CD4-positive, alpha-beta T cell (primary cell): ENCODE data around the gene RPTOR. TPM values are rescaled to one million over a fixed set of nuclear protein-coding genes. Genes with fewer than 3 reads are reported as not detected.

Source experiments
- ATAC-seq: fragments of 200-7000 bp; cut with Tn5 transposase; one replicate; pipeline ENCODE4 v1.10.0; 2022; ENCODE audit warnings: mild to moderate bottlenecking; ENCODE audit not compliant: poor library complexity
- CTCF ChIA-PET: fragments of 350-600 bp; sonication (Branson Sonifier 250); formaldehyde crosslinking; loops from one replicate; lab custom pipeline; 2021; ENCODE audit warnings: antibody characterized with exemption, inconsistent platforms; lab: Charles Lee
- POLR2A ChIA-PET: fragments of 350-600 bp; sonication (Branson Sonifier 250); formaldehyde crosslinking; loops from one replicate; lab custom pipeline; 2021; ENCODE audit warnings: antibody characterized with exemption, inconsistent platforms; lab: Charles Lee
- DNase-seq, 14 experiments: peaks; one replicate each; pipeline ENCODE4 v3.0.0-alpha.2; 2013 to 2020; ENCODE audit warnings: mixed read lengths in 2 of 14
- H3K27ac ChIP-seq, 2 donors: one replicate each; pipeline versions ENCODE4 v1.5.1 to v1.7.0; 2013; ENCODE audit warnings: low read length in 2 of 2, low read depth in 1 of 2, mild to moderate bottlenecking in 1 of 2
- H3K27me3 ChIP-seq, 2 experiments: 1 replicate in 1 of 2; 2 replicates in 1 of 2; pipeline versions ENCODE4 v1.6.1 to v1.7.0; 2013; ENCODE audit warnings: low read length in 2 of 2, control low read depth in 1 of 2, mild to moderate bottlenecking in 1 of 2, moderate library complexity in 1 of 2; ENCODE audit not compliant: insufficient read depth in 2 of 2, control insufficient read depth in 1 of 2
- H3K36me3 ChIP-seq: one replicate; pipeline ENCODE4 v1.6.1; 2013; ENCODE audit warnings: low read length, control low read depth; ENCODE audit not compliant: insufficient read depth
- H3K4me1 ChIP-seq: one replicate; pipeline ENCODE4 v1.6.1; 2013; ENCODE audit warnings: low read length, control low read depth; ENCODE audit not compliant: insufficient read depth
- H3K4me3 ChIP-seq: one replicate; pipeline ENCODE4 v1.5.1; 2013; ENCODE audit warnings: mild to moderate bottlenecking, low read length, moderate library complexity
- H3K9me3 ChIP-seq, 2 experiments: 1 replicate in 1 of 2; 2 replicates in 1 of 2; pipeline versions ENCODE4 v1.6.1 to v1.7.0; 2013; ENCODE audit warnings: low read length in 2 of 2, mild to moderate bottlenecking in 2 of 2, control low read depth in 1 of 2, moderate library complexity in 1 of 2; ENCODE audit not compliant: control insufficient read depth in 1 of 2, insufficient read depth in 1 of 2
- H3K27ac Mint-ChIP-seq: one replicate; pipeline ENCODE4 v1.8.0; 2020; ENCODE audit warnings: mixed read lengths
- H3K27me3 Mint-ChIP-seq: one replicate; pipeline ENCODE4 v1.8.0; 2021; ENCODE audit warnings: mixed read lengths
- H3K36me3 Mint-ChIP-seq: one replicate; pipeline ENCODE4 v1.8.0; 2021; ENCODE audit warnings: low read depth, mixed read lengths
- H3K4me1 Mint-ChIP-seq: one replicate; pipeline ENCODE4 v1.8.0; 2021; ENCODE audit warnings: low read depth, mixed read lengths
- H3K4me3 Mint-ChIP-seq: one replicate; pipeline ENCODE4 v1.8.0; 2020; ENCODE audit warnings: mild to moderate bottlenecking, mixed read lengths
- H3K9me3 Mint-ChIP-seq: one replicate; pipeline ENCODE4 v1.8.0; 2020; ENCODE audit warnings: mixed read lengths
- CTCF ChIP-seq: fragments of 200-600 bp; IDR thresholded peaks from one replicate; pipeline ENCODE4 v1.8.0; 2022; ENCODE audit warnings: antibody characterized with exemption, mild to moderate bottlenecking
- intact Hi-C, 2 experiments: fragments of 100-400 bp; cut with DNase I in 1 of 2; cut with micrococcal nuclease in 1 of 2; formaldehyde crosslinking; loops; one replicate each; pipeline versions ENCODE4 v1.15.1 to v1.9.0; 2023 to 2025; cut with DNase I, micrococcal nuclease
- total RNA-seq, 174 experiments: library from RNA in 2 of 174; stranded (reverse) in 2 of 174; gene quantifications; one replicate each; pipeline ENCODE4 v1.2.3 and lab custom pipeline; 2021 to 2026

The RPTOR gene
- total RNA-seq, 2 experiments from 2014 or later: 45.0 to 47.1 TPM

GRCh38 chr17:80960037-80960796 is 415.6 kb downstream of the RPTOR start:
- DNase-seq (no peak), ATAC-seq (no peak)
- no peaks in the 10 kb centered on the region for H3K27me3 ChIP-seq
- peaks cover 17% of the 10 kb centered on the region for H3K36me3 ChIP-seq
- Mint-ChIP-seq H3K36me3 (peaks cover 14% of the 10 kb centered on the region), H3K27me3 (no peaks in the 10 kb centered on the region), H3K4me3 (no peak overlapping the region), H3K9me3 (no peaks in the 10 kb centered on the region), H3K4me1 (no peaks in the 10 kb centered on the region), H3K27ac (no peak overlapping the region)
- TF ChIP-seq CTCF: no peak
- no peaks in the 10 kb centered on the region for H3K4me1 ChIP-seq
- intact Hi-C loops: no loop called here
- peaks cover 0 to 4% of the 10 kb centered on the region in 2 experiments for H3K9me3 ChIP-seq
- POLR2A ChIA-PET: no interaction called here
- H3K4me3 ChIP-seq: no peak overlapping the region
- no peak overlapping the region for H3K27ac ChIP-seq
- CTCF ChIA-PET: no interaction called here

GRCh38 chr17:80960797-80961452 is 416.3 kb downstream of the RPTOR start:
- H3K9me3 ChIP-seq: peaks cover 0 to 4% of the 10 kb centered on the region in 2 experiments
- Mint-ChIP-seq H3K4me1 (no peaks in the 10 kb centered on the region), H3K4me3 (no peak overlapping the region), H3K36me3 (peaks cover 7% of the 10 kb centered on the region), H3K27ac (no peak overlapping the region), H3K27me3 (no peaks in the 10 kb centered on the region), H3K9me3 (no peaks in the 10 kb centered on the region)
- ATAC-seq (no peak), DNase-seq (no peak)
- TF ChIP-seq CTCF: no peak
- intact Hi-C loops: no loop called here
- peaks cover 17% of the 10 kb centered on the region for H3K36me3 ChIP-seq
- H3K4me1 ChIP-seq: no peaks in the 10 kb centered on the region
- no peak overlapping the region for H3K4me3 ChIP-seq
- H3K27me3 ChIP-seq: no peaks in the 10 kb centered on the region
- CTCF ChIA-PET: no interaction called here
- no peak overlapping the region for H3K27ac ChIP-seq
- POLR2A ChIA-PET: no interaction called here

- Mint-ChIP-seq H3K4me1 (no peaks in the 10 kb centered on the region), H3K4me3 (no peak overlapping the region), H3K36me3 (peaks cover 14% of the 10 kb centered on the region), H3K27me3 (no peaks in the 10 kb centered on the region), H3K9me3 (no peaks in the 10 kb centered on the region), H3K27ac (no peak overlapping the region)
- Histone ChIP-seq H3K27ac (no peak overlapping the region), H3K36me3 (peaks cover 14% of the 10 kb centered on the region), H3K4me1 (no peaks in the 10 kb centered on the region), H3K4me3 (no peak overlapping the region), H3K9me3 (peaks cover 0 to 4% of the 10 kb centered on the region in 2 experiments), H3K27me3 (no peaks in the 10 kb centered on the region)
- DNase-seq: no peak
- ATAC-seq: no peak
- CTCF ChIA-PET: no interaction called here
- no peak for TF ChIP-seq CTCF
- intact Hi-C loops: no loop called here
- POLR2A ChIA-PET: interaction anchor here (0.6 kb wide), 1 partner anchor 1679 kb away, joined by 3 read pairs; no protein-coding TSS in a partner anchor
These were observed 417.1 kb downstream of the RPTOR start for GRCh38 chr17:80961541-80962330.
